HG03575 (cell line): ENCODE data around the gene VMP1.
"Not testable (repeated sequence)": the region's sequence is repeated elsewhere in the genome, so short reads cannot be mapped to it uniquely, and the experiment has no call there.

Experiments
- ATAC-seq: cut with Tn5 transposase; IDR thresholded peaks from one replicate; pipeline ENCODE4 v1.9.1; 2021; ENCODE audit not compliant: unreplicated experiment, insufficient number of reproducible peaks, low FRiP score; ENCODE audit errors: extremely low read depth

The VMP1 gene

DNA sequence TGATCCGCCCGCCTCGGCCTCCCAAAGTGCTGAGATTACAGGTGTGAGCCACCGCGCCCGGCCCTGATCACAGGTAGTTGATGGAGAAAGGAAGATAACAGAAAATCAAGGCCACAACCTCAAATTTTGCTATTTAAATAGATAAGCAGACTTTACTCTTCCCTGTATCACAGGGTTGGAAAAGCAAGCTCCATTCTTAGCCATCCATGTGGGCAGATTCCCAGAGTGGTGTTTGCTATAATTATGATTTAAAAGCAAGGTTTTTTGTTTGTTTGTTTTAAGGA, 140.9 kb downstream of the VMP1 start:
- no peak for ATAC-seq

DNA sequence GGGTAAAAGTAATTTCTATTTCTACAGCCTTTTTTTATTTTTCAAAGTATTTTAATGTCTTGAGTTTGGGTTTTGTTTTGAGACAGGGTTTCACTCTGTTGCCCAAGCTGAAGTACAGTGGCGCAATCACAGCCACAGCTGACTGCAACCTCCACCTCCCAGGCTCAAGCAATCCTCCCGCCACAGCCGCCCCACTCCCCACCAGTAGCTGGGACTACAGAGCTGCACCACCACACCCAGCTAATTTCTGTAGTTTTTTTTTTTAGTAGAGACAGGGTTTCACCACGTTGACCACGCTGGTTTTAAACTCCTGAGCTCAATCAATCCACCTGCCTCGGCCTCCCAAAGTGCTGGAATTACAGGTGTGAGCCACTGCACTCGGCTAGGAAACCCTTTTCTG, 141.3 kb downstream of the VMP1 start:
- no peak for ATAC-seq

DNA sequence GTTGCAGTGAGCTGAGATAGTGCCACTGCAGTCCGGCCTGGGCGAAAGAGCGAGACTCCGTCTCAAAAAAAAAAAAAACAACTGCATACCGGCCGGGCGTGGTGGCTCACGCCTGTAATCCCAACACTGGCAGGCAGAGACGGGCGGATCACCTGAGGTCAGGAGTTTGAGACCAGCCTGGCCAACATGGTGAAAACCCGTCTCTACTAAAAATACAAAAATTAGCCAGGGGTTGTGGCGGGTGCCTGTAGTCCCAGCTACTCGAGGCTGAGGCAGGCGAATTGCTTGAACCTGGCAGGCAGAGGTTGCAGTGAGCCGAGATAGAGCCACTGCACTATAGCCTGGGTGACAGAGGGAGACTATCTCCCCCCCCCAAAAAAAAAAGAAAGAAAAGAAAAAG, 142.9 kb downstream of the VMP1 start:
- not testable (repeated sequence) for ATAC-seq

DNA sequence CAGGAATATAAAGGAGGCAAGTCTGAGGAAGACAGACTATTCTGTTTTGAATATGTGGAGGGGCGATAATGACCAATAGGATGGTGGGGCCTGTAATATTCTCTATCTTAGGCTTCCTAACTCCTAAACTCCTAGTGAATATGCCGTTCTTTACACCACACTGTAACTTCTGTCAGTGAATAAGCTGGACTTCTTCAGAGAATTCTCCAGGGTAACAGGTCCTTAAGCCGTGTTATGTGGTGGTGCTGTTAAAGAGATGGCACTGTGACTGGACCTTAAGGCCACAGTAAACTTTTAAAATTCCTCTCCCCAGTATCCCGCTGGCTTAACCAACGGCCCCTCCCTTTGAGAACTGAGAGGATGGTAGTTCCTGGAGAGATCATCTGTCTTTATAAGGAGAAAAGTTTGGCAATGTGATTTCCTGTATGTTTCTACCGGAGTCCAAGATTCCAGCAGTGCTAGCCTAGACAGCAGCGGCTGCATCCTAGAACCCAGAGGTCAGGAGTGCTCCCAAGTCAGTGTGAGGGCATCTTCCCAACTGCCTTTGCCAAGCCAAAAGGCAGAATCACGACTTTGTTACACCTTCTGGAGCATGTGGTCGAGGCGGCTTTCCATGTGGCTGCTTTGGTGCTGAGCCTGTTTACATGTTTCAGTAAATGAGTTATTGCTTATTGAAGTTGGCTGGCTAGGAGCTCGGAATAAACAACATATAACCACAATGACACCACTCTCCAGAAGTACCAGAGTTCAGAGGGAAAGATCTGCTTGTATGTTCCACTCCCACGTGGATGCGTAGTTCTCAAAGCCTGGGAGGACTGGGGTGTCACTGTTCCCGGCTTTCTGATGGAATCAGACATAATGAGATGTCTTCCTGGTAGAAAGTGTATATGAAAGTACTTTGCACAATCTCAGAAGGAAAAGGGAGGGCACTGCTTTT, 144.3 kb downstream of the VMP1 start:
- ATAC-seq, result no peak

DNA sequence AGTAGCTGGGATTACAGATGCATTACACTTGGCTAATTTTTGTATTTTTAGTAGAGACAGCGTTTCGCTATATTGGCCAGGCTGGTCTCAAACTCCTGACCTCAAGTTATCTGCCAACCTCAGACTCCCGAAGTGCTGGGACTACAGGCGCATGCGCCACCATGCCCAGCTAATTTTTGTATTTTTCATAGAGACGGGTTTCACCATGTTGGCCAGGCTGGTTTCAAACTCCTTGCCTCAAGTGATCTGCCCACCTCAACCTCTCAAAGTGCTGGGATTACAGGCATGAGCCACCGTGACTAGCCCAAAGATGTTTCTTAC, 145.4 kb downstream of the VMP1 start:
- not testable (repeated sequence) for ATAC-seq

DNA sequence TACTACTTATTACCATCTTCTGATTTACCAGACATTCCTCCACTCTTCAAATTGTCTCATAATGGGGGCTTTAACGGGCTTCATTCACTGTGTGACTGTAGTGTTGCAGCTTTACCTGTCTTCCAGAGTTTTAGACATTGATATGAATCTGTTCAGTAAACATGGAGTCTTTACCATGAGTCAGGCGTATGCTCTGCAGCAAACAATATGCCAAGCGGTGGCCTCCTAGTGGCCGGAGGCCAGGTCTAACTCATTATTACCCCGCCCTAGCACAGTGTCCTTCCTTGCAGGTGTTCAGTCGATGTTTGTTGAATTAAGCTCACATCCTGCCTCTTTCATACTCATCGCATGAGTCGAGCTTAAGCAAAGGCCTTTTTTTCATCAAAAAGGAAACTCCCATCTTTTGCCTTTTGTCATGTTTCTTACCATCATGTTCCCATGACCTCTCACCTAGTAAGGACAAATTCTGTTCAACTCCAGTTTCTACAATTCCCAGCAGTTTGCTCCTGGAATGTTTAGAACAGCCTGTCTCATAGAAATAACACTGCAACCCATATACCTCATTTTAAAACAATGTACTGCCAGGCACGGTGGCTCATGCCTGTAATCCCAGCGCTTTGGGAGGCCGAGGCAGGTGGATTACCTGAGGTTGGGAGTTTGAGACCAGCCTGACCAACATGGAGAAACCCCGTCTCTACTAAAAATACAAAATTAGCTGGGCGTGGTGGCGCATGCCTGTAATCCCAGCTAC, 145.9 kb downstream of the VMP1 start:
- no peak for ATAC-seq

DNA sequence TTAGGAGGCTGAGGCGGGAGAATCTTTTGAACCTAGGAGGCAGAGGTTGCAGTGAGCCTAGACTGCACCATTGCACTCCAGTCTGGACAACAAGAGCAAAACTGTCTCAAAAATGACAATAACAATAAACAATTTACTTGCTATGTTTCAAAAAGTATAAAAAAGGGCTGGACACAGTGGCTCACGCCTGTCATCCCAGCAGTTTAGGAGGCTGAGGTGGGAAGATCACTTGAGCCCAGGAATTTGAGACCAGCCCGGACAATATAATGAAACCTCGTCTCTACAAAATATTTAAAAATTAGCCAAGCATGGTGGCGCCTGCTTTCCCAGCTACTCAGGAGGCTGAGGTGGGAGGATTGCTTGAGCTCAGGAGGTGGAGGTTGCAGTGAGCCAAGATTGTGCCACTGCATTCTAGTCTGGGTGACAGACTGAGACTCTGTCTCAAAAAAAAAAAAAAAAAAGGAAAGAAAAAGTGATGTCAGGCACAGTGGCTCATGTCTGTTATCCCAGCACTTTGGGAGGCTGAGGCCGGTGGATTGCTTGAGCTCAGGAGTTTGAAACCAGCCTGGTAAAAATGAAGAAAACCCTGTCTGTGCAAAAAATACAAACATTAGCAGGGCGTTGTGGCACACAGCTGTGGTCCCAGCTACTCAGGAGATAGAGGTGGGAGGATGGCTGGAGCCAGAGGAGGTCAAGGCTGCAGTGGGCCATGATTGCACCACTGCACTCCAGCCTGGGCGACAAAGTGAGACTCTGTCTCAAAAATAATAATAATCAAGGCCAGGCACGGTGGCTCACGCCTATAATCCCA, 146.7 kb downstream of the VMP1 start:
- not testable (repeated sequence) for ATAC-seq

DNA sequence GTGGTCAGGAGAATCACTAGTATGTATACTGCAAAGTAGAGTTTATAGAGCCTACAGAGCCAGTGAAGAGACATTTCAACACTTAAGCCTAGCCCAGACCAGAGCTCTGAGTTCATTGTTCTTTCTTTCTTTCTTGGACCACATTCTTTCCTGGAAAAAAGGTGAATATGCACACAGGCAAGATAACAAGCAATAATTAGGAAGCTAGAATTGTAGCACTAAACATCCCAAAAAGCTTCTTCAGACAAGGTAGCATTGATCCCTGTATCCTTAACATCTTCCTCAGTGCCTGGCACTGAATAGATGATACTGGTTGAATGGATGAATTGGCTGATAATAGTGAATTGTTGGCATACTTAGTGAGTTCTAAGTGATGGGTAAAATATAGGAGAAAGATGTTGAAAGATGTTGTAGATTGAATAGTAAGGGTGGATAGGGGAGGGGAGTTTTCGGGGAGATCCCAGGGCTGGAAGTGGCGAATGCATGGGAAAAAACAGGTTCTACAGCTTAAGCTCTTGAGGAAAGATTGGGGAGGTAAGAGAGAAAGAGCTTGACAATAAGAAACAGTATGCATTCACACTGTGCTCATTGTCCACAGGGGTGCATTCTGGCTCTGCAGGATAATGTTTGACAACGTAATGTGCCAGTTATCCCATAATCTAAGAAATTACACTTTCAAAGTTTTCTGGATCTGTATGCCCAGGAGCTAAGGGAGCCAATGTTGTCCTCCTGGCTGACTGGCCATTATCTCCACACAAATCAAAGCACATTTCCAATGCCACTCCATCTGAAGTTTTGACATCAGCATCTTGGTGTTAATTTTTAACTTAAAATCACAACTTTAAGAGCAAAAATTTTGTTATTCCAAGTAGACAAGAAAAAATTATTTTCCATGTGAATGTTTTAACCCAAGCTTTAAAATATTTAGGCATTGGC, 149.7 kb downstream of the VMP1 start:
- no peak for ATAC-seq

DNA sequence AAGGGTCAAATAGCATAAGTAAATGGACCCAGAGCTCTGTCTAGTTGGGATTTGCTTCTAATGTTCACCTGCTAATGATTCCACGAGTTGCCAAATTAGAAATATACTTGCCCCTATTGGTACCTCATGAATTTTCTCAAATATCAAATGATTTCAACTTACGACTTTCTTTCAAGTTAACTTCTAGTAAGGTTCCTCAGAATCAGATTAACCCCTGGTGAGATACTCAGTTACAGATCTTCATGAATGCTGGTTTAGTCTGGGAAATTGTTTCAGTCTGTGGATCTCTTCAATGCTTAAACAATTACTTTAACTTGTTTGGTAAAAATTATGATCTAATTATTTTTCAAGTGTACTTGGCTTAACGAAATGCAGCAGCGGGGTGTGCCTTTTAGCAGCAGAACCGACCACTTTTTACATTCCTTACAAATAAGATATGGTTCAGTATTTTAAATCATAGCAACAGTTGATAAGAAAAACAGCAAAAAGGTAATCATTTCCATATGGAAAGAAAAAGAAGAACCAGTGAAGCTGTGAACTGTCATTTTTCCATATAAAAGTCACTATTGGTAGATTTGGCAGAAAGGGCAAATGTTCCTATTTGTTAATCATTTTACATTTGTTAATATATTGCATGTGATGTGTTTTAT, 150.8 kb downstream of the VMP1 start:
- no peak for ATAC-seq

DNA sequence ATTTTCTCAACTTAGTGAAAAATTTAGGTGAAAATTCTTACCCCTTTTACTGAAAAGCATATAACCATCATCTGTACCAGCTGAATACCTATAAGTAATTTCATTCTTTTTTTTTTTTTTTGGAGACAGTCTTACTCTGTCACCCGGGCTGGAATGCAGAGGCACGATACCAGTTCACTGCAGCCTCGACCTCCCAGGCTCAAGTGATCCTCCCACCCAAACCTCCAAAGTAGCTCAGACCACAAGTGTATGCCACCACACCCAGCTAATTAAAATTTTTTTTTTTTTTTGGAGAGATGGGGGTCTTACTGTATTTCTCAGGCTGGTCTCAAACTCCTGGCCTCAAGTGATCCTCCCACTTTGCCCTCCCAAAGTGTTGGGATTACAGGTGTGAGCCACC, 151.5 kb downstream of the VMP1 start:
- ATAC-seq, result no peak

DNA sequence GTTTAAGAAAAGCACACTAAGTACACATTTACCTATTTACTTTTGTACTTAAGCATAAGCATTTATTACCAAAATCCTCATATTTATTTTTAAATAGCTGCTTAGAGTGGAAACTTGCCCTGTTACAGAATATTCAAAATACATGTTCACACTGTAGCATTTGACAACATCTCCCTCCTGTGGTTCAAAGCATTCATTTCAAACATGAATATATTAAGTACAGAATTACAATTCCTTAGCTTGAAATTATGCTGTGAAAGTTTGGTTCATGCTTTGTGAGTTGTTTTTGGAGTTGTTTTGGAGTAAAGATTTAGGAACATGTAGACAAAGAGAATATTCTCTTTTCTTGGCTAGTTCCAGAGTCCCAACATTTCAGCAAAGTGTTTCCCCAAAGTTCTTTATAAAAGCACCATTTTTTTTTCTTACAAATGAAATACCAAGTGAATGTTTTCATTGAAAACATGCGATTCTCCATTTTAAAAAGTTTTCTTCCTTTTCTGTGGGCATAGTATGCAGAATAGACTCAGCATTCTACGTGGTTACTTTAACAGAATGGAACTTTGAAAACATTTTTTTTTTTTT, 152.1 kb downstream of the VMP1 start:
- ATAC-seq, result no peak

DNA sequence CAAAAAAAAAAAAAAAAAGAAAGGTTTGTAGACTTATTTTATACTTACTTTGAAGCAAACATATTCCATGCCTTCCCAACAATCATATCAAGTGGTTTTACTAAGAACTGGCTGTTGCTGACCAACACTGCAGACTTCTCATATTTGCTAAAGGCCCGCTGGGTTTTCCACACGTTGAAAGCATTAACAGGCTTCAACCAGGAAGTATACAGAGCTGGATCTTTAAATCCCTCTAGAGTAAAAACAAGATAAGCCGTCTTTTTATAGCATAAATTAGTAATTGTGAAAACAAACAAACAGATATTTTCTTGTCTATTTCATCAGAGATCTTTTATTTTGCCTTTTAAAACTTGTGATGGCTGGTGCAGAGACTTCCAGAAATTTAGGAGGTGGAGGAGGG, 156.2 kb downstream of the VMP1 start:
- no peak for ATAC-seq

DNA sequence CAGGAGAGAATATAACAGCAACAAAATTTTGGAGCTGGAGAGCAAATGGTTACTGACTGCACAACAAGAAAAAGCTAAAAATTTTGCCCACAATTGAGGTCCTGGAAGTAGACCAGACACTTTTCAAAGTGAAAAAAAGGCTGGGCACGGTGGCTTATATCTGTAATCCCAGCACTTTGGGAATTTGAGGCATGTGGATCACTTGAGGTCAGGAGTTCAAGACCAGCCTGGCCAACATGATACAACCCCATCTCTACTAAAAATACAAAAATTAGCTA, 162.4 kb downstream of the VMP1 start:
- no peak for ATAC-seq

DNA sequence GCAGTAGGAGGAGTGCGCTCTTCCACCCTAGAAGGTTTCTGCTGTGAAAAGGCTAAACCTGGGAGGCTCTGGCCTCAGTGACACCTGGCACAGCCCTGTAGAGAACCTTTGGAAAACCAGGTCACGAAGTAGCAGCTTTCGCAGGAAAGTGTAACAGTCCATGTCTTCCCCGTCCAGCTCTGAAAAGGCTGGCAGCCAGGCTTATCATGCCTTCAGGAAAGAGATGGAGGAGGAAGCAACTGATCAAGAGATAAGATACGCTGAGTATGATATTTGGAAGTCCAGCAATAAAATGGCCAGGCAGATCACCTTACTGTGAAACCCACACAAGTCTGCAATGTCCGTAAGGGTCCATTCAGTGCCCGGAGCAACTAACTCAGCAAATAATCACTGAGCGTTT, 163.0 kb downstream of the VMP1 start:
- no peak for ATAC-seq

DNA sequence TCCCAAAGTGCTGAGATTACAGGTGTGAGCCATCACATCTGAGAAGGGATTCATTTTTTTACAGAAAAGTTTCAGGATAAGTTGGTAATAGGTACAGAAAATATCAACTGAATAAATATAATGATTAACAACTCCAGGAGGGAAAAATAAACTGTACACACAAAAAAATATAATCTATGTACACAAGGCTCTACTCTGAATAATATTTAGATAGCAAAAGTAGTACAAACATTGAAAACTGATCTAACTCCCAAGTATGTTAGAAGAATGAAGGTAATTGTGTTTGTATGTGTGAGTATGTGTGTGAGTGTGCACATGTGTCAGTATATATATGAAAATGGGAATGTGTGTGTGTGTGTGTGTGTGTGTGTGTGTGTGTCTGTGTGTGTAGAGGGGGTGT, 164.9 kb downstream of the VMP1 start:
- no peak for ATAC-seq

DNA sequence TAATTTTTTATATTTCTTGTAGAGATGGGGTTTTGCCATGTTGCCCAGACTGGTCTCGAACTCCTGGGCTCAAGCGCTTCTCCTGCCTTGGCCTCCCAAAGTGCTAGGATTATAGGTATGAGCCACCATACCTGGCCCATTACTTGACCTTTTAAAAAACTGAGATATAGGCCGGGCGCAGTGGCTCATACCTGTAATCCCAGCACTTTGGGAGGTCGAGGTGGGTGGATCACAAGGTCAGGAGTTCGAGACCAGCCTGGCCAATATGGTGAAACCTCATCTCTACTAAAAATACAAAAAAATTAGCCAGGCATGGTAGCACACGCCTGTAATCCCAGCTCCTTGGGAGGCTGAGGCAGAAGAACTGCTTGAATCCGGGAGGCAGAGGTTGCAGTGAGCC, 166.0 kb downstream of the VMP1 start:
- not testable (repeated sequence) for ATAC-seq

DNA sequence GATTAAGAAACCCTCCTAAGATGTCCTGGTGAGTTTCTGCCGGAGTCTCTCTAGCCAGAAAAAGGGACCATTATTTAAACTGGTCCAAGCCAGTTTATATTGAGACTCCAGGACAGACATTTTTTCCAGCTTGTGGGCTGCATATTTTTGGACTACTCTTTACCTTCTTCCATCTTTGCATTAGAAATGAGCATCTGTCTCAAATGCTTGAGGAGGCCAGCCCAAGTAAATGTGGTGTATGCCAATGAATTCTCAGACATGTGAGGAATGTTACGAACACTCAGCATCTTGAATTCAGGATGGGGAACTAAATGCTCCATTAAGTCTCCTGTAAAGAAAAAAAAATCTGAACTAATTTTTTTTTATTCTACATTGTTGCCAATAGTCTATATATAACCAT, 166.9 kb downstream of the VMP1 start:
- ATAC-seq, result no peak

DNA sequence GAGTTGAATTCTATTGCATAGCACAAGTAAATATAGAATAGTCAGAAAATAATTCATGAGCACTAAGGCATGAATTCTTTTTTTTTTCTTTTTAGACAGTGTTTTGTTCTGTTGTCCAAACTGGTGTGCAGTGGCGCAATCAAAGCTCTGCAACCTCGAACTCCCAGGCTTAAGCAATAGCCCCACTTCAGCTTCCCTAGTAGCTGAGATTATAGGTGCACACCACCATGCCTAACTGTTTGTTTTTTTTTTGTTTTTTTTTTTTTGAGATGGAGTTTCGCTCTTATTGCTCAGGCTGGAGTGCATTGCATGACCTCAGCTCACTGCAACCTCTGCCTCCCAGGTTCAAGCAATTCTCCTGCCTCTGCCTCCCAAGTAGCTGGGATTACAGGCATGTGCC, 168.7 kb downstream of the VMP1 start:
- no peak for ATAC-seq
